ENCODE measurements around the gene RIC8B.

RIC8B gene

DNA sequence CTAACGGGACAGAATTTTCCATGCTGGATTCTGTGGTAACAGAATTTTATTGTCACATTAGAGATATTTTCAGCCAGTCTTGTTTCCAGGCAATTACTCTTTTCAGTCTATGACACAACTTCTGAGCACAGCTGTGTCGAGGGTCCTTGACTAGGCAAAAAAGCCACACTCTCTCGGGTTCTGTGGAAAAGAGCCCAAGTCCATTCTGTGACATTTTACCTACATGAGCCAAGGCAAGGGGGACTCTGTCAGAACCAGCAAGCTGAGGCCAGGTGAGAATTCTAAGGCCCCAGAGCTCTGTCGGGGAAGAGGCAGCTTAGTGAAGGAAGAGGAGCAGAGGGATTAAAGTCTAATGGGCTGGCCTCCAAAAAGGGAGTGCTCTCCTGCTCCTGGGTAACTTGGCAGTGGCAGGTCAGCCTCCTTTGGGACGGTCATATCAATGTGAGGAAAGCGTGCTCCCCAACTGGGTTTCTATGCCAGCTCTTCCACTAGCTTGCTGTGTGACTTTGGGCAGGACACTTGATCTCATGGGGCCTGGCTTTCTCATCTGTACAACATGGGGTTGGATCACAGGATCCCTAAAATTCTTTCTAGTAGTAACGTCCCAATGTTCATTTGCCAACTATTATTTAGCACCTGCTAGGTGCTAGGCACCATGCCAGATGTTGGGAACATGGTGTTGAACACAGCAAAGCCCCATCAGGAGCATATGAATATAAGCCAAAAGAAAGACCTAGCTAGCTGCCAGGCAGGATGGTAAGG, 16.0 kb upstream of the RIC8B start:
- in situ Hi-C loops (cut with MboI; ENCODE audit: low sequenced_read_pairs) = no loop called here

DNA sequence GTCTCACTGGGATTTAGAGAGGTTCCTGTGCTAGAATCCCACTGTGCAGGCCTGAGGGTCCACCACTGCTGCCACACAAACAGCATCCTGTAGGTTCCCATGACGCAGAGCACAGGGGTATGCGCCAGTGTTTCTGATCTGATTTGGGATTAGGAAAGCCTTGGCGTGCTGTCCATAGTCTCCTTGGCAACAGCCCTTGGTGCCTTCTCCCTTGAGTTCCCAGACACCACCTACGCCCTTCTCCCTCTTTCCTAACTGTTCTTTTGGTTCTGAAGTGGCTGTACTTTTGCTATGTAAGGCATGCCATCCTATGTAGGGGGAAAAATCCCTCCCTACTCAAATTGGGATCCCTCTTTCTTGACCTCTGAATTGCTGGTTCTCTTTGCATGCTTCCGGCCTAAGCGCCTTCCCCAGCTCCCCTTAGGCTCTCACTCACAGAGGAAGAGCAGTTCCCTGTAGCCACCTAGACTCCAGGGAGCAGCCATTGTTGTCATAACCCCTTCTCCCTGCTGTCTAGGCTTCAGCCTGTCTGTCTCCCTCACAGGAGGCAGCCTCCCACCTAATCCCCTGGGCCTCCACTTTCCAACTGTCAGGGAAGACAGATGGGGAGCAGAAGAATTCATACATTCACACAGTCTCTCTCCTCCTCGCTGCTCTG, 14.8 kb upstream of the RIC8B start:
- in situ Hi-C loops (cut with MboI; ENCODE audit: low sequenced_read_pairs) = no loop called here

DNA sequence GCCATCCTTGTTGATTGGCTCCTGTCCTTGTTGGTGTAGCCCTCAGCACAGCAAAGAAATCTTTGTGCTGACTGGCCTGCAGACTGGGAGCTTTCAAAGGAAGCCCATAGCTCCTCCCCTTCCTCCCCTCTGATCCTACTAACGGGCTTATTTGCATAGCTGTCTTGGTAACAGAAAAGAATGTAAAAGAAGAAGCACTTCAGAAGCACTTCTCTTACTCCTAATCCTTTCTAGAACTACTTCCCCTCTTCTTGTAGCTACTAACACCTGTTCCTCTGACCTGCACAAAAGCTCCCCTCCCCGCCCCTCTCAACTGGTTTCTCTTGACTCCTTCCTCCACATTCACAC, 14.3 kb upstream of the RIC8B start:
- in situ Hi-C loops (cut with MboI; ENCODE audit: low sequenced_read_pairs) = no loop called here

DNA sequence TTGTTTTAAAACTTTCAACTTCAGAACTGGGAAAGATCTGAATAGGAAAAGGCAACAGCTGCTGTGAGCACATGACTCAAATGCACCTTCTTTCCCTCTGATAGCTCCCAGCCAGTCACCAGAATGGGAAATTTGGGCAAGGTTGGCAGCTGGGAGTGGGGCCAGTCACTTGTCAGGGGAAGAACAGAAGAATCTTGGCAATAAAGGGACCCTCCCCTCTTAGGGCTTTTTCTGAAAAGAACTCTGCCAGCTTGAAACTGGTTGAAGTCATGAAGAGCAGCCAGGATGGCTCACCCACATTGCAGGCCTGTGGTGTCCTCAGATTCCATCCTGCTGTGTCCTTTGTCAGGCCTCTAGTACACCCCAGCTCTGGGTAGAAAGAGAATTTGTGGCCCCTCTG, 10.3 kb upstream of the RIC8B start:
- in situ Hi-C loops (cut with MboI; ENCODE audit: low sequenced_read_pairs) = no loop called here

DNA sequence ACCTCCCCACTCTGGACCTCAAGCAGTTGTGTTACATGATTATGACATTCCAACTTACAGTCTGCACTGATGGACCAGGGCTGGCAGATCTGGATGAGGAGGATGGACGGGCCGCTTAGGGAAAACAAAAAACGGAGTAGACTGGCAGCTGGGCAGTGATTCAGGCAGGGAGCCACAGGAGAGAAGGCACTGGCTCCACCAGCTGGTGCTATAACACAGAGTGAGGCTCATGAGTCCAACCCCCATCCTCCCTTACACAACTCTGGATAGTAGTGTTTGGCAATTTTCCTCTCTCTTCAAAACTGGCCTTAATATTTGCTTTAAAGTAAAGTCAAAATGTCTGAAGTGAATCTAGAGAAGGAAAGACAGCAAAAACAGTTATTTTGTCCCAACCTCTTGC, 9.7 kb upstream of the RIC8B start:
- in situ Hi-C loops (cut with MboI; ENCODE audit: low sequenced_read_pairs) = no loop called here

DNA sequence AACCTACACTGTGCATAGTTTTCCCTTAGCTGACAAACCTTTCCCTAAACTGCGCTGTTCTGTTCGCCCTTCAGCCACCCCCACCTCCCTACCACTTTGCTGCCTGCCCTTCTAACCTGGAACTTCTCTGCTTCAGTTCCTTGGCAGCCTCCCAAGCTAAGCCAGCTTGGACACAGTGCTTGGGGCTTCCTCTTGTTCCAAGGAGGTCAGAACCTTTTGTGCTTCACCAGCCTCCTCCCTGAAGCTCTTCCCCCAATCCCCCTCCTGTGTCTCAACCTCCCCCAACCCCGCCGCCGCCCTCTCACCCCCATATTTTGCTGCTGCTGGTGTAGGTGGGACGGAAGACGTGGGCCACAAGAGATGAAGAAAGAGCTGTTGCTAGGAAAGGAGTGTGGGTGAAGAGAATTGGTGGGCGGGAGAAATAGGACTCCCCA, 8.1 kb upstream of the RIC8B start:
- in situ Hi-C loops (cut with MboI; ENCODE audit: low sequenced_read_pairs) = no loop called here

DNA sequence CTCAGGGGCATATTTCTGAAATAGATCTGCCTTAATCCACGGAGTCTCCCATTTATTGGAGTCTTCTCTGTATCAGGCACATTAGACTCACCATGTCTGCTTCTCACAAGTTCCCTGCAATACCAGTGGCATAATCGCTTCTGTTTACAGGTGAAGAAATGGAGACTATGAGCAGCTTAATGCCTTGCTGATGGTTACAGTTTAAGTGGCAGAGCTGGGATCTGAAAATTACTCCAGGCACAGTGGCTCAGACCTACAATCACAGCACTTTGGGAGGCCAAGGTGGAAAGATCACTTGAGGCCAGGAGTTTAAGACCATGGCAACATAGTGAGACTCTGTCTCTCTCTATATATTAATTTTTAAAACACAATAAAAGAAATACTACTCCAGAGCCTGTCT, 7.3 kb upstream of the RIC8B start:
- in situ Hi-C loops (cut with MboI; ENCODE audit: low sequenced_read_pairs) = no loop called here

DNA sequence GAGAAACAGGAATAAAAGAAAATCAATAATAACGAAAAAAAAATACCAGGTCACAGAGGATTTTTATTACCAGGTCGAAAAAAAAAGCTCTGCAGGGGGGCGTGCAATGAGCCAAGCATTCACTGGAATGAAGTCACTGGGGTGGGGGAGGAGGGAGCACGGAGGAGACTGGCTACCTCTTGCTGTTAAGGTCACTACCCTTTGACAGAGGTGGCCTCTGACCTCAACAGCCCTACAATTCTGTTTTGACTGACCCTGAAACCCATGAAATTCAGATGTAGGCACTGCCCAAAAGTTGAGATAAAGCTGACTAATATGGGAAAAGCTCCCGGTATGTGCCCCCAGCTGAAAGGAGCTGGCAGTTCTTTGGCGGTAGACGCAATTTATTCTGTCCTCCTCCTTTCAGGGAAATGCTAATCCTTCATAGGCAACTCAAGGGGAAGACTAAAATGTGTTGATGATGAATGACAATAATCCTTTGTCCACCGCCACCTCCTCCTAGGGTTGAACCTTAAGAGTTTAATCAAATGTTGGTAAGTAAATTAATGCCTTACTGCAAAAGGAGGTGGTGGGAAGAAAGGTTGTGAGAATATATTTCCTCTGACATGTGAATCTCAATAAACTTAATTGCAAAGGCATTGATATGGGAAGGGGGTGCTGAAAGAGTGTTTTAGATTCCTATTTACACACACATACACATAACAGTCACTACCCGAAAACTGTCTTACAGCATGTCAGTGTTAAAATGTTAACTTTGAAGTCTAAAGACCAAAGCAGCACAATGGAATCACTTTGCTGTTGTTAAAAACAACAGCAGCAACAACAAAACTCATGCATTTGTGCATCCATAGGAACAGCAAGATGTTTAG, 6.3 kb upstream of the RIC8B start:
- in situ Hi-C loops (cut with MboI; ENCODE audit: low sequenced_read_pairs) = no loop called here

DNA sequence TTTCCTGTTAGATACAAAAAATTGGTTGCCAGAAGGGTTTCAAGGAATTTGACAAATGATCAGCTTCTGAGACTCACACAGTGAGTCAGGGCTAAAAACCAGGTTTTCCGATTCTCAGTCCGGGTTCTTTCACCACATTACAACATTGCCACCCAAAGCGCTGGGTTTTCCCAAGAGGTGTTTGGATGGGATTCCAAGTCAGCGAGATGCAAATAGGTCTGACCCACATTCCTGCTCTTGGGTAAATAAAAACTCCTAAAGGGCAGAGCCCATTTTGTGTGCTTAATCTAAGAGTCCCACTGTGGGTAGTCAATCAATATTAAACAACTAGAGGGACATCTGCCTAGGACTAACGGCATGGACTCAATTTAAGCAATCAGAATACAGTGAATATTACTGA, 5.4 kb upstream of the RIC8B start:
- in situ Hi-C loops (cut with MboI; ENCODE audit: low sequenced_read_pairs) = no loop called here

DNA sequence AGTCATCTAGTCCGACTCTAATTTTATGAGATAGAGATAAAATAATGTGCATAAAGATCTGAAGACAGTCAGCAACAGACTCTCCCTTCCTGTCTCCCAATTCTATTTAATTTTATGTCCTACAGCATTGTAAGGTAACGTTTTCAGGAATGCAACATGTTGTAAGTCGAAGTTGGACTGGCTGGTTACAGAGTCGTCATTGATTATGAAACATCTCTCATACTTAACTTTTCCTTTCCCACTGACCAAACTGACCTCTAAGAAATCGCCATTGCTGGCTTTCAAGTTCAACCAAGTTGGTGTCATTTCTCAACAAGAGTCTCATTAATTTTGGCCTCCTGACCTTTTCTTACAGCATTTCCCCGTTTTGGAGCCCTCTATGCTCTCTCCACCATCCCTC, 4.9 kb upstream of the RIC8B start:
- in situ Hi-C loops (cut with MboI; ENCODE audit: low sequenced_read_pairs) = no loop called here

DNA sequence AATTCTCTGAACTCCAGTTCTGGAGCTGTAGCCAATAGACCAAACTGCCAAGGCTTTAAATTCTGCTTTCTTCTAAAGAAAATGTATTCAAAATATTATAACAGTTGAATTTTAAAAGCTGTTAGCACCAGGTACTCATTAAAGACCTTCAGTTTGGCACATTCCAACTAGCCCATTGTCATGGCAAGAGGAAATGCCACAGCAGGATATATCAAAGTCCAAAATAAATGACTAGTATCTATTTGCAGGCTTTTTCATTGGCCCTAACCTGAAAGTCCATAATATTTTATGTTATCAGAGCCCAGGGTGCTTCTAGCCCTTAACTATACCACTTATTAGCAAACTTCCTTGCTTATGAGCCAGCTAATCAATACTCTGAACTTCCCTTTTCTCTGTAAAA, 3.1 kb upstream of the RIC8B start:
- in situ Hi-C loops (cut with MboI; ENCODE audit: low sequenced_read_pairs) = no loop called here

DNA sequence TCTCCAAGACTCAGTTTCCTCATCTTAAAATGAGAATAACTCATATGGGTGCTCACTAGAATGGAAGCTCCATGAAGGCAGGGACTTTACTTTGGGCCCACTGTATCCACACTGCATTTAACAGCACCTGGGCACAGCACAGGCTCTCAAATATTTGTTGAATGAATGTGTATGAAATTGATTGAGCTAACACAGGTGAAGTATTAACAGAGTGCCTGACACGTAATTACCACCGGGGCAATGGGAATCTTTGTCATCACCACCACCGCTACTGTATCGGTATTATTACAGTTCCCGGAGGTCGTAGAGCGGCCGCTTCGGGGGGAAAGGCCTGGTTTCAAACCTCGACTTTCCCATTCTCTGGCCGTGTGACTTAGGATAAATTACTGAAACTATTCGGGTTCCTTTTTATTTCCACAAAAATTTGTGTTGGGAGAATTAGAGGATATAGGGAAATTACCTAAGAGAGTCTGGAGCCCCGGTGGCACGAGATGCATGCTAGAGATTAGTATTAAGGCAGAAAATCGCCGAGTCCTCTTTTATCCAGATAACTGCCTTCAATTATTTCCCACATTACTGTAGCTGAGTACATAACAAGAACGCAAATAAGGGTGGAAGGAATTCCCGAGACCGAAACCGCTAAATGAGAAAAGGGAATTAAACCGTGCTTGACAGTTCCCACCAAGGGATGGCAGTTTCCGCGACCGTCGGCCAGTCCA, 1.0 kb upstream of the RIC8B start:
- in situ Hi-C loops (cut with MboI; ENCODE audit: low sequenced_read_pairs) = no loop called here

DNA sequence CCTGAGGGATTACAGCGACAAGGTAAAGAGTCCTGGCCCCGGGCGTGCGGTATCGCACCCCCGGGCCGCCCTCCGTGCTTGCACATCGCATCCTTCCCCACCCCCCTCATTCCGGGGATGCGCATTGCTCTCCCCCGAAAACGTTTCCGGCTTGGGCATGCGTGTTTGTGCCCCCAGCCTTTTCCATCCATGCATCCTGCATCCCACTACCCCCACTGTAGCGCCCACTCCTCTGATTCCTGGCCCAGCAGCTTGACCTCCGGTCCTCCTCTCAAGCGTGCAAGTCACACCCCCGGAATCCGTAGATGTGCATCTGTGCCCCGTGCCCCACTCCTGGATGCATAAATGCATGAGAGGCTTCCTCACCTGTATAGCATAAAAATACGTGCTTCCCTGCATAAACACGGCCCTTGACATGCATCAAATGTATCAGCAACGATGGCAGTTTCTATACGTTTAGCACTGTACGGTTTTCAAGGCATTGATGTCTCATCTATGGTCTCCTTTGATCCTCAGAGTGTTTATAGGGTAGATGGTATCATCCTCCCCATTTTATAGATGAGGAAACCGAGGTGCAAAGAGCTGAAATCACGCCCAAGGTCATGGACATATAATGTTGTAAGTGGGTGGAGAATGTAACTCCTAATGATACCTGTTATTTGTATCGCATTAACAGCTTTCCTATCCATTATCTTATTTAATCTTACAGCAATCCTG, 484 bp downstream of the RIC8B start:
- in situ Hi-C loops (cut with MboI; ENCODE audit: low sequenced_read_pairs) = no loop called here

DNA sequence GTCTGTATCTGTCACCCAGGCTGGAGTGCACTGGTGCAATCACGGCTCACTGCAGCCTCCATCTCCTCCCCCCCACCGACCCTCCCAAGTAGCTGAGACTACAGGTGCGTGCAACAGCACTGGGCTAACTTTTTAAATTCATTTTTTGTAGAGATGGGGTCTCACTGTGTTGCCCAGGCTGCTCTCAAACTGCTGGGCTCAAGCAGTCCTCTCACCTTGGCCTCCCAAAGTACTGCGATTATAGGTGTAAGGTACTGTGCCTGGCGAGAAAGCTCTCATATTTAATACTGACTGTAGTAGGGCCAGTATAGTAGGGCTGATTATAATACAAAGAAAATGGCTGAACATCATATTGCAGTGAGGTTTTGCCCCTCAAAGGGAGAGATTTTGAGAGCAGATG, 2.4 kb downstream of the RIC8B start:
- in situ Hi-C loops (cut with MboI; ENCODE audit: low sequenced_read_pairs) = no loop called here

DNA sequence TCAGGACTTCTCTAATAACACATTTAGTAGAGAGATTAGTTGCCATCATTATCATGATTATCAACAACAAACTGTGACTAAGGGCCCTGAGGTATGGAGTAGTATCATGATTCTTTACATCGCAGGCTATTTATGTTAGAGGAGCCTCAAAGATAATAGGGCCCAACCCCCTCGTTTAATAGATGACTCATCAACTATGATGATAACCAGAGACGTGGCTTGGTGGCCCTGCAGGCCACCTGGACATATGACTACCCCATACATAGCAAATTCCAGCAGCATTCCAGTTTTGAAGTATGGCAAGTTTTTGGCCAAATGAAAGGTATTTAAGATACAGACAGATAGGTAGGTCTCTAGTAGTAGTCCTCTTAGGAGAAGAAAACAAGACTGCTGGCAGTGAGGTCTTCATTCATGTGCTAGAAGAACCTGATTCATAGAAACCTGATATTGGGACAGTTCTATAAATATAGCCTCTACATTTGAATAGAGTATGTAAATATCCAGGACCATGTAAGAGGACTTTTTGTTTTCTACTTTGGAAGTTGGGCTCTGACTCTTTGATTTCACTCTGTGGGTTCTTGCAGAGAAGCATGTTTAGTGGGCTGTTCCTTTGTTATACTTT, 5.6 kb downstream of the RIC8B start:
- in situ Hi-C loops (cut with MboI; ENCODE audit: low sequenced_read_pairs) = no loop called here

DNA sequence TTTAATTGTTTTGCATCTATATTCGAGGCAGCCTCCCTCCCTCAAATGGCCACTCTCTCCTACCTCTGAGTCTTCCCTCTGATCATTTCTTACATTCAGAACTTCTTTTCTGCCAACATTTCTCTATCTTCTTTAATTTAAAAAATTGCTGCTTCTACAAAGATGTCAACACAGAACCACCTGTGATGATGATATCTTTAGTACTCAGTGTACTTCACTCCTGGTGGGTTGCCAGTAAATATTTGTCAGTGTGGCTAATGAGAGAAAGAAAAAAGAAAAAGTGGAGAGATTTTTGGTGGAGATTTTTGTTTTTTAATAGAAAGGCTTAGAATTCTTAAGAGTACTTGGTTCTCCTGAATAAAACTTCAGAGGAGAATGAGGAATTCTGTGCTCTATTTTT, 8.1 kb downstream of the RIC8B start:
- in situ Hi-C loops (cut with MboI; ENCODE audit: low sequenced_read_pairs) = no loop called here

DNA sequence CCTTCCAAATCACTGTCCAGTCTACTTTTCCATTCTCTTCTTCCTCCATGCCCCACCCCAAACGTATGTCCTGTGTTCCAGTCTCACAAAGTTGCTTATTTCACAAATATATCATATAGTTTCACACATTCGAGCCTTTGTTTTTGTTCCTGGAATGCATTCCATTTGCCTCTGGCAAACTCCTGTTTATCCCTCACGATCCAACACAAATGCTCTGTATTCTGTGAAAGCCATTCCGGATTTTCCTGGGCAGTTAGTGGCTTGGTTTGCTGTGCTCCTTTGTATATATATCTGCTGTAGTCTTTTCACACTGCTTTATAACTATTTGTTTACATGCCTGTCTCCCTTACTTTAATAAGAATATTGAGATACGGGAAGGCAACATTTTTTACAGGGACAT, 9.0 kb downstream of the RIC8B start:
- in situ Hi-C loops (cut with MboI; ENCODE audit: low sequenced_read_pairs) = no loop called here

DNA sequence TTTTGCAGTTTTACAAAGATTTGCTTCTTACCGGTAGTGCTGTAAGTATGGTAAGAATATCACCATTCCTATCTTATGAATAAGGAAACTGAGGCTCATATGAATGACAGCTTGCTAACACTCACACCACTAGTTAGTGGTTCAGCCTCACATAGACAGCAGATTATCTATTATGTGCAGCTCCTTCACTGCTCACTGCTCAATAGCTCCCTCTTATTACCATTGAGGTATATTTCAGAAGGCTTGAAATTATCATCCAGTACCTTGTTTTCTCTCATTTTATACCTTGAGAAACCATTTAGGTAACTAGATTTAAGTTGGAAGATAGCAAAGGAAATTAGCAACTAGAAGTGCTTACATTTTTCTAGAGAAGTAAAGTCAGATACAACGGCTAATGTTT, 15.5 kb downstream of the RIC8B start:
- in situ Hi-C loops (cut with MboI; ENCODE audit: low sequenced_read_pairs) = no loop called here

DNA sequence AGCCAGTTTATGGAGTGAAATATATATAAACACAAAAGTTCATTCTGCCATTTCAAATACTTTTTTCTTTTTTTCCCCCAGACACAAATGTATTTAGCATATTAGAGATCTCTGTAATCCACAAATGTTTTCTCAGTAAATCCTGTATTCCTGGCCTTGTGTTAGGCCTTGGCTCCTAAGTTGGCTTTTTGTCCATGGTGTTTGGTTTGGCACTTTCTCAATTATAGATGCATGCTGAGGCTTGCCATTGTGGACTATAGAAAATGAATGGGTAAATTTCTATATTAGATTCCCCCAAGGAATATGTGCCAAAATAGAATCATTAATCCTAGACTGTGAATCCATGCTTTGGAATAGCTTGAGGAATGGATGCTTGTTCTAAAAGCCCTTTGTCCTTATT, 17.0 kb downstream of the RIC8B start:
- in situ Hi-C loops (cut with MboI; ENCODE audit: low sequenced_read_pairs) = no loop called here

DNA sequence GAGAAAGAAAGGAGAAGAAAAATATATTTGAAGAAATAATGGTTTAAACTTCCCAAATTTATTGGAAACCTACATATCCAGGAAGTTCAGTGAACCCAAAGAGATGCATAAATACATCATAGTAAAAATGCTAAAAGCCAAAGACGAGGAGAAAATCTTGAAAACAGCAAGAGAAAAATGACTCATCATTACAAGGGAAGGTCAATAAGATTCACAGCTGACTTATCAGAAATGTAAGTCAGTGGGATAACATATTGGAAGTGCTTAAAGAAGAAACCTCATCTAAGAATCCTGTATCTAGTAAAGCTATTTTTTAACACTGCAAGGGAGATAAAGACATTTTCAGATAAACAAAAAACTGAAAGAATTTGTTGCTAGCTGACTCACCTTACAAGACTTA, 19.9 kb downstream of the RIC8B start:
- in situ Hi-C loops (cut with MboI; ENCODE audit: low sequenced_read_pairs) = no loop called here

Measured in HL-60/S4 (cell line).